GM12892 (cell line): Measurements from ENCODE around the gene SIGLECL1. TPM values are rescaled to one million over a fixed set of nuclear protein-coding genes. Genes with fewer than 3 reads are reported as not detected.
"Not testable (repeated sequence)": the region's sequence is repeated elsewhere in the genome, so short reads cannot be mapped to it uniquely, and the experiment has no call there.

Experiments
- DNase-seq: peaks from one replicate; pipeline ENCODE4 v3.0.0; 2011; ENCODE audit not compliant: insufficient read length
- FAIRE-seq: peaks from 2 replicates; lab custom pipeline; 2011; peaks lifted over from hg19 to GRCh38; lab: Jason Lieb, UNC
- POLR2A ChIP-seq: IDR thresholded peaks from 2 replicates; pipeline ENCODE4 v1.6.1; 2011; ENCODE audit warnings: low read depth, low read length, control low read depth
- POLR2AphosphoS5 ChIP-seq: IDR thresholded peaks from 2 replicates; pipeline ENCODE4 v1.6.1; 2011; ENCODE audit warnings: low read depth, low read length, control low read depth
- TAF1 ChIP-seq: IDR thresholded peaks from 2 replicates; pipeline ENCODE4 v1.6.1; 2011; ENCODE audit warnings: low read depth, mild to moderate bottlenecking, control low read depth, low read length, borderline replicate concordance
- polyA plus RNA-seq: library from polyadenylated mRNA; unstranded; fragments of >200 nt; gene quantifications from one replicate; pipeline ENCODE4 v1.2.1, GENCODE V29; 2012; ENCODE audit warnings: missing spikeins, inconsistent platforms; ENCODE audit not compliant: missing spikeins

The SIGLECL1 gene
- polyA plus RNA-seq = not detected

- TF ChIP-seq TAF1 (no peak), POLR2AphosphoS5 (no peak), POLR2A (no peak)
- FAIRE-seq (no peak), DNase-seq (no peak)
Observed at GRCh38 chr19:51250786-51251467, at the start of gene SIGLECL1. Gene SIGLECL1 (plus strand): TSS chr19:51251080. CDS start chr19:51264073, 12,993 bp downstream.

GRCh38 chr19:51201712-51202111, 49.2 kb upstream of the SIGLECL1 start:
- DNase-seq (no peak), FAIRE-seq (no peak)
- TF ChIP-seq POLR2A = no peak
- TF ChIP-seq POLR2AphosphoS5 = no peak
- TF ChIP-seq TAF1 = no peak

GRCh38 chr19:51203916-51204315, 47.0 kb upstream of the SIGLECL1 start:
- FAIRE-seq (no peak), DNase-seq (no peak)
- TF ChIP-seq POLR2A = no peak
- TF ChIP-seq TAF1 = no peak
- TF ChIP-seq POLR2AphosphoS5 = no peak

GRCh38 chr19:51204321-51204720, 46.6 kb upstream of the SIGLECL1 start:
- no peak for TF ChIP-seq POLR2A
- FAIRE-seq (no peak), DNase-seq (no peak)

- DNase-seq (no peak), FAIRE-seq (peak; percentile 54)
- TF ChIP-seq POLR2A = no peak
- TF ChIP-seq TAF1 = no peak
- no peak for TF ChIP-seq POLR2AphosphoS5
Observed at GRCh38 chr19:51207747-51208146, 43.1 kb upstream of the SIGLECL1 start.

- TF ChIP-seq POLR2A = no peak
- TF ChIP-seq POLR2AphosphoS5 = no peak
- no peak for TF ChIP-seq TAF1
- FAIRE-seq = peak; percentile 67
- no peak for DNase-seq
Observed at GRCh38 chr19:51210191-51210784, 40.6 kb upstream of the SIGLECL1 start.

- peak; percentile 61 for FAIRE-seq
- not testable (repeated sequence) for DNase-seq
Observed at GRCh38 chr19:51210874-51211361, 40.0 kb upstream of the SIGLECL1 start.

- DNase-seq (no peak), FAIRE-seq (no peak)
- TF ChIP-seq POLR2AphosphoS5 (no peak), TAF1 (no peak), POLR2A (no peak)
Observed at GRCh38 chr19:51211833-51212232, 39.0 kb upstream of the SIGLECL1 start.

GRCh38 chr19:51219307-51219706, 31.6 kb upstream of the SIGLECL1 start:
- TF ChIP-seq POLR2AphosphoS5 (no peak), POLR2A (no peak), TAF1 (no peak)
- no peak for DNase-seq
- no peak for FAIRE-seq

GRCh38 chr19:51219971-51220370, 30.9 kb upstream of the SIGLECL1 start:
- DNase-seq (no peak), FAIRE-seq (no peak)
- TF ChIP-seq POLR2A = no peak
- no peak for TF ChIP-seq TAF1
- TF ChIP-seq POLR2AphosphoS5 = no peak

GRCh38 chr19:51220996-51221395, 29.9 kb upstream of the SIGLECL1 start:
- FAIRE-seq (no peak), DNase-seq (no peak)
- no peak for TF ChIP-seq POLR2A
- no peak for TF ChIP-seq POLR2AphosphoS5
- TF ChIP-seq TAF1 = no peak

- FAIRE-seq (no peak), DNase-seq (no peak)
- TF ChIP-seq POLR2AphosphoS5 (no peak), POLR2A (no peak), TAF1 (no peak)
Observed at GRCh38 chr19:51224163-51224641, 26.7 kb upstream of the SIGLECL1 start.

GRCh38 chr19:51224898-51225393, 25.9 kb upstream of the SIGLECL1 start, which contains the start of gene CD33:
Gene CD33 (plus strand): TSS chr19:51225080. CDS start chr19:51225119, 39 bp downstream.
- FAIRE-seq = peak; percentile 62
- DNase-seq = not testable (repeated sequence)
